ENCODE measurements around the gene RPS27A.
"Not testable (repeated sequence)": the region's sequence is repeated elsewhere in the genome, so short reads cannot be mapped to it uniquely, and the experiment has no call there.

RPS27A gene

DNA sequence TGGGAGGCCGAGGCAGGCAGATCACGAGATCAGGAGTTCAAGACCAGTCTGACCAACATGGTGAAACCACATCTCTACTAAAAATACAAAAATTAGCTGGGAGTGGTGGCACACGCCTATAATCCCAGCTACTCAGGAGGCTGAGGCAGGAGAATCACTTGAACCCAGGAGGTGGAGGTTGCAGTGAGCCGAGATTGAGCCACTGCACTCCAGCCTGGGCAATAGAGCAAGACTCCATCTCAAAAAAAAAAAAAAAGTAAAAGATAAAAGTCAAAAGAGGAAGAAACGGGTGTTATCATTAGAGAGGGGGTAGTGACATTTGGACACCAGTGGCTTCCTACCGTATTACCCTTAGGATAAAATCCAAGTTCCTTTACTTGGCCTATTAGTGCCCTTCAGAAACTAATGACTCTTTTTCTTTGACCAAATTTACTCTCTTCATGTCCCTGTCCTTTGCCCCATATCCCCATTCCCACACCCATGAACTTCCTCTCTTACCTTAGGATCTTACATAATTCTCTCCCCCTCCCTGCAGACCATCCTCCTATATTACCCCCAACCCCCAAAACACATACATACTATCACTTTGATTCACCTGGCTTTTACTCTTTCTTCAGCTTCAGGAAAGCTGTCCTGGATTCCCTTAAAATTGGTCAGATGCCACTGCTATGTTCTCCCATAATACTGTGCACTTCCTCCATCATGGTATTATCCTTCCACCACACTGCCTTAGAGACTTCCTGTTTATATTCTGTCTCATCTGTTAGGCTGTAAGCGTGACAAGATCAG lies 4.9 kb upstream of the RPS27A start:
- H3K27ac ChIP-seq (ENCODE audit: low read length); H3K4me3 ChIP-seq (ENCODE audit: low read depth in 1 of 2, low read length in 2 of 2); H3K9me3 ChIP-seq (ENCODE audit: control insufficient read depth in 1 of 2, low read length in 2 of 2); H3K4me1 ChIP-seq (ENCODE audit: control insufficient read depth in 1 of 2, insufficient read depth in 2 of 2, low read length in 2 of 2); H3K27me3 ChIP-seq (ENCODE audit: low read depth, low read length); H3K36me3 ChIP-seq (ENCODE audit: control insufficient read depth in 1 of 2, insufficient read depth in 2 of 2, low read length in 2 of 2): not testable (repeated sequence)

DNA sequence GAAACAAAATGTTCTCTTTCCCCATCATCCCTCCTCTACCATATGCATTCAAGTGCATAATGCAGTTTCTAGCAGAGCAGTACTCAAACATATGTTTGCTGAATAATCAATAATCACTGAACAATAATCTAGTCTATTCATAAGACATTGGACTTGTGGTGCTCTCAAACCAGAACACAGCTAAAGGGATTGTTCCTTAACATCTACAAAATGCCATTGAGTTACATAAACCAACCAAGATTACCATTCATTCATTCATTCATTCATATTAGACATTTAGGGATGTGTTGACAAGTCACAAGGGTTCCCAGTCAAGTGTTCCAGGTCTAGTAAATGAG lies 4.3 kb upstream of the RPS27A start:
- Histone ChIP-seq H3K36me3 (ENCODE audit: control insufficient read depth in 1 of 2, insufficient read depth in 2 of 2, low read length in 2 of 2) (no peaks in the 10 kb centered on the region), H3K4me3 (ENCODE audit: low read depth in 1 of 2, low read length in 2 of 2) (no peak overlapping the region), H3K9me3 (ENCODE audit: control insufficient read depth in 1 of 2, low read length in 2 of 2) (no peaks in the 10 kb centered on the region), H3K27ac (ENCODE audit: low read length) (no peak overlapping the region), H3K4me1 (ENCODE audit: control insufficient read depth in 1 of 2, insufficient read depth in 2 of 2, low read length in 2 of 2) (peaks cover 5 to 6% of the 10 kb centered on the region in 2 donors), H3K27me3 (ENCODE audit: low read depth, low read length) (no peaks in the 10 kb centered on the region)

DNA sequence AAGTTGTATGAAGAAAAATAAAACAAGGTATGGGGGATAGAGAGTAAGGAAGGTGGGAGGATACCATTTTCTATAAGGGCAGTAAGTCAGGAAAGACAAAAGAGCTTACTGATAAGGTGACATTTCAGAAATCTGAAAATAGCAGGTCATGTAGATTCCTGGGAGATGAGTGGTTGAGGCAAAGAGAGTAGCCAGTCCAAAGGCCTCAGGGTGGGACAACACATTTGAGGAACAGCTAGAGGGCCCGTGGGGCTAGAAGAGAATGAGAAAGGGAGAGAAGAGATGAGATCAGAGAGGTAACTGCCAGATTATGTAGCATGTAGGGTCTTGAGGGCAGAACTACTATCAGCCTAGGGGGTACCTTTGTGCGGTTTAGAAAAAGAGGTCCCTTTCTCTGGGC lies 3.3 kb upstream of the RPS27A start:
- Histone ChIP-seq H3K4me3 (ENCODE audit: low read depth in 1 of 2, low read length in 2 of 2) (no peak overlapping the region), H3K27ac (ENCODE audit: low read length) (no peak overlapping the region), H3K9me3 (ENCODE audit: control insufficient read depth in 1 of 2, low read length in 2 of 2) (no peaks in the 10 kb centered on the region), H3K4me1 (ENCODE audit: control insufficient read depth in 1 of 2, insufficient read depth in 2 of 2, low read length in 2 of 2) (peaks cover 11 to 15% of the 10 kb centered on the region in 2 donors), H3K27me3 (ENCODE audit: low read depth, low read length) (no peaks in the 10 kb centered on the region), H3K36me3 (ENCODE audit: control insufficient read depth in 1 of 2, insufficient read depth in 2 of 2, low read length in 2 of 2) (peaks cover 3 to 6% of the 10 kb centered on the region in 2 donors)

DNA sequence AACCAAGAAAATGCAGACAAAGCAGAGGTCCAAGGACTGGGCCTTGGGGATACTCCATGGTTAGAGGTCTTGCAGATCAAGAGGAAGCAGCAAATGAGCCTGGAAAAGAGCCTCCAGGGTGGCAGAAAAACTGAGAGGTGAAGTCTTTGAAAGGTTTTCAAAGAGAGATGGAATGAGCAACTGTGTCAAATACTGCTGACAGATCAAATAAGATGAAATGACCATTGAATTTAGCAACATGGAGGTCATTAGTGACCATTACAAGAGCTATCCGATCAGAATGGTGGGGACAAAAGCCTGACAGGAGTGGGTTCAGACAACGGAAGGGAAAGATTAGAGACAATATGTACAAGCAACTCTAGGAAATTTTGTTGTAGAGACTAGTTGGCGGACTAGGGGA lies 1.9 kb upstream of the RPS27A start:
- Histone ChIP-seq H3K4me3 (ENCODE audit: low read depth in 1 of 2, low read length in 2 of 2) (no peak overlapping the region), H3K27ac (ENCODE audit: low read length) (no peak overlapping the region), H3K4me1 (ENCODE audit: control insufficient read depth in 1 of 2, insufficient read depth in 2 of 2, low read length in 2 of 2) (peaks cover 11 to 22% of the 10 kb centered on the region in 2 donors), H3K27me3 (ENCODE audit: low read depth, low read length) (no peaks in the 10 kb centered on the region), H3K9me3 (ENCODE audit: control insufficient read depth in 1 of 2, low read length in 2 of 2) (no peaks in the 10 kb centered on the region), H3K36me3 (ENCODE audit: control insufficient read depth in 1 of 2, insufficient read depth in 2 of 2, low read length in 2 of 2) (peaks cover 16 to 19% of the 10 kb centered on the region in 2 donors)

DNA sequence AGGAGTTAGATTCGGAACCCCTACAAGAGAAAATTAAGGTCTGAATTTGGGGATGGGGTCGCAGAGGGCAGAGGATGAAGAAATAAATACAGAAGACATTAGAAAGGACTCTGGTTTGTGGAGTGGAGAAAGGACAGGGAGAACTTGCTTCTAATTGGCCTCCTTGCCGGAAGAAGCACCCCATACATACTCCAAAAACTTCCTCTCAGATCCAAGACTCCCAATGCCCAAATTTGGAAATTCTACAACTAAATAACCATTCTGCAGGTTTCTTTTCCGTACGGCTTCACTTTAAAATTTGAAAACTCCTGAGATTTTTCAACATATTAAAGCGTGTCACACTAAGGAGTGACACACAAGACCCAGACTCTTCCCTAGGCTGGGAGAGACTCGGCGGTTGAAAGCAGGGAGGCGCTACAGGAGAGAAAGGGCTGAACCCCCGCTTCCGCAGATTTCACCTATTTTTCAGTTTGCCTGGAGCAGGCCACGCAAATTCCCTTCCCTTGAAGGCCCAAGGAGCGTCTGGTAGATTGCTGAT lies 873 bp upstream of the RPS27A start:
- Histone ChIP-seq H3K27ac (ENCODE audit: low read length) (peak overlapping the region; percentile 99), H3K4me1 (ENCODE audit: control insufficient read depth in 1 of 2, insufficient read depth in 2 of 2, low read length in 2 of 2) (peaks cover 11 to 22% of the 10 kb centered on the region in 2 donors), H3K27me3 (ENCODE audit: low read depth, low read length) (no peaks in the 10 kb centered on the region), H3K9me3 (ENCODE audit: control insufficient read depth in 1 of 2, low read length in 2 of 2) (no peaks in the 10 kb centered on the region), H3K4me3 (ENCODE audit: low read depth in 1 of 2, low read length in 2 of 2) (peak overlapping the region; percentile 83 to 99), H3K36me3 (ENCODE audit: control insufficient read depth in 1 of 2, insufficient read depth in 2 of 2, low read length in 2 of 2) (peaks cover 27 to 29% of the 10 kb centered on the region in 2 donors)

DNA sequence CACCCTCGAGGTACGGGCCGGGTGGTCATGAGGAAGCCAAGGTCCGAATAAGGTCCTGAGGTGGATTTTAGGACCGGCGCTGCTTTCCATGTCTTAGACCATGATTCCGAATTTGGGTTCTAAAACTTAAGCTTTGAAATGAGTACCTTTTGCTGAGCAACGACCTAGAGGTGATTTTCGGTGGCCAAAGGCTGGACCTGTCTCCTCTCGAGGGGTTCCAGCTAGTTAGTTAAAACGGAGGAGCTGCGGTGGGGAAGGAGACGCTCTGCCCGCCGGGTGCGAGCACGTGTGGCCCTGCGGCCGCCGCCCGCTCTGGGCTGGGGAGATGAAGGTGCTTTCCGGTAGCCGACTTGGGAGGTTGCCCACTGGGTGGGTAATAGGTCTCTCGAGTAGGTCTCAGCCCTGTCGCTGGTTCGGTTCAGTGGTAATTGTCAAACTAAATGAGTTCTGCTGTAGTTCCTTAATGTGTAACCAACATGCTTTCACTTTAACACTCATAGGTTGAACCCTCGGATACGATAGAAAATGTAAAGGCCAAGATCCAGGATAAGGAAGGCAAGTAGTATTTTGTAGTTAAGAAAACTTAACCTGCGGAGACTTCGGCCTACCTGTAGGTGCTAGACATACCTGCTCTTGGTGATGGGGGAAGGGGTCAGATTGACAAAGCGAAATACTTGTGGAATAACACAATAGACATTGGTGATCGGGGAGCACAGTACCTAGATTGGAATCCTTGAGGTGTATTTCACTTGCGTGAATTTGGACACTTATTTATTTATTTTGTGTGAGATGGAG lies 572 bp downstream of the RPS27A start:
- Histone ChIP-seq H3K27ac (ENCODE audit: low read length) (peak overlapping the region; percentile 99), H3K9me3 (ENCODE audit: control insufficient read depth in 1 of 2, low read length in 2 of 2) (no peaks in the 10 kb centered on the region), H3K4me3 (ENCODE audit: low read depth in 1 of 2, low read length in 2 of 2) (peak overlapping the region; percentile 83 to 99), H3K4me1 (ENCODE audit: control insufficient read depth in 1 of 2, insufficient read depth in 2 of 2, low read length in 2 of 2) (peaks cover 11 to 22% of the 10 kb centered on the region in 2 donors), H3K36me3 (ENCODE audit: control insufficient read depth in 1 of 2, insufficient read depth in 2 of 2, low read length in 2 of 2) (peaks cover 34 to 36% of the 10 kb centered on the region in 2 donors), H3K27me3 (ENCODE audit: low read depth, low read length) (no peaks in the 10 kb centered on the region)

DNA sequence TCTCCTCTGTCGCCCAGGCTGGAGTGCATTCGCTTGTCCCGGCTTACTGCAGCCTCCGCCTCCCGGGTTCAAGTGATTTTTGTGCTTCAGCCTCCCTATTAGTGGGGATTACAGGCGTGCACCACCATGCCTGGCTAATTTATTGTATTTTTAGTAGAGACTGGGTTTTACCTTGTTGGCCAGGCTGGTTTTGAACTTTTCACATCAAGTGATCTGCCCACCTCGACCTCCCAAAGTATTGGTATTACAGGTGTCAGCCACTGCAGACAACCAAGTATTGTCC lies 1.1 kb downstream of the RPS27A start:
- Histone ChIP-seq H3K4me1 (ENCODE audit: control insufficient read depth in 1 of 2, insufficient read depth in 2 of 2, low read length in 2 of 2) (peaks cover 11 to 22% of the 10 kb centered on the region in 2 donors), H3K36me3 (ENCODE audit: control insufficient read depth in 1 of 2, insufficient read depth in 2 of 2, low read length in 2 of 2) (peaks cover 35 to 41% of the 10 kb centered on the region in 2 donors), H3K9me3 (ENCODE audit: control insufficient read depth in 1 of 2, low read length in 2 of 2) (no peaks in the 10 kb centered on the region), H3K27me3 (ENCODE audit: low read depth, low read length) (no peaks in the 10 kb centered on the region), H3K27ac (ENCODE audit: low read length) (peak overlapping the region; percentile 99), H3K4me3 (ENCODE audit: low read depth in 1 of 2, low read length in 2 of 2) (peak overlapping the region; percentile 83 to 99)

DNA sequence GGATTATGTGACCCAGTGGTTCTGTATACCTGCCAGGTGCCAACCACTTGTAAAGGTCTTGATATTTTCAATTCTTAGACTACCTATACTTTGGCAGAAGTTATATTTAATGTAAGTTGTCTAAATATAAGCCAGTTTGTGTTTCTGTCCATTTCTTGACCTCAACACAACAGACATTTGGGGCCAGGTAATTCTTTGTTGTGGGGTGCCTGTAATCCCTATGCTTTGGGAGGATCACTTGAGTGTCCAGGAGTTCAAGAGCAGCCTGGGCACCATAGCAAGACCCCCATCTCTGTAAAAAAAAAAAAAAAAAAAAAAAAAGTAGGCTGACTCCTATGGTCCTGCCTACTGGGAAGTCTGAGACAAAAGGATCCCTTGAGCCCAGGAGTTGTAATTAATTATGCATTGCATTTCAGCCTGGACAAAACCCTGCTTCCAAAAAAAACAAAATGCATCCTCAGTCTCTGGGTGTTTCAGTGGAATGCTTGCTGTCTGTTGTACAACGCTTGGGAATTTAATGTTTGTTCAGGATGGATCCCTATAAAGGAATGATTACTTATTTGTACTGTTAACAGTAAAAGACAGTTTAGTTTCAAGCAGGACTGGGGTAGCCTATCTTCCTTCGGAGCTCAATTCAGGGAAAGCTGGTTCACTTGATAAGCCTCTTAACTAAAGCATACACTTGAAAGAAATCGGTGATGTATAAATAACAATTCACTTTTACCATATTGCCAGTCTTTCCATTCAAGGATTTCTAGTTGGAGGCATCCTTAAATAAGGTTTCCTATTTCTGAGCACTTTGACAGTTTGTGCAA lies 3.4 kb downstream of the RPS27A start:
- no peaks in the 10 kb centered on the region for H3K9me3 ChIP-seq (ENCODE audit: control insufficient read depth in 1 of 2, low read length in 2 of 2)
- H3K27me3 ChIP-seq (ENCODE audit: low read depth, low read length), result no peaks in the 10 kb centered on the region
- peaks cover 11 to 22% of the 10 kb centered on the region in 2 donors for H3K4me1 ChIP-seq (ENCODE audit: control insufficient read depth in 1 of 2, insufficient read depth in 2 of 2, low read length in 2 of 2)
- no peak overlapping the region for H3K4me3 ChIP-seq (ENCODE audit: low read depth in 1 of 2, low read length in 2 of 2)
- no peak overlapping the region for H3K27ac ChIP-seq (ENCODE audit: low read length)
- H3K36me3 ChIP-seq (ENCODE audit: control insufficient read depth in 1 of 2, insufficient read depth in 2 of 2, low read length in 2 of 2), result peaks cover 40 to 51% of the 10 kb centered on the region in 2 donors

DNA sequence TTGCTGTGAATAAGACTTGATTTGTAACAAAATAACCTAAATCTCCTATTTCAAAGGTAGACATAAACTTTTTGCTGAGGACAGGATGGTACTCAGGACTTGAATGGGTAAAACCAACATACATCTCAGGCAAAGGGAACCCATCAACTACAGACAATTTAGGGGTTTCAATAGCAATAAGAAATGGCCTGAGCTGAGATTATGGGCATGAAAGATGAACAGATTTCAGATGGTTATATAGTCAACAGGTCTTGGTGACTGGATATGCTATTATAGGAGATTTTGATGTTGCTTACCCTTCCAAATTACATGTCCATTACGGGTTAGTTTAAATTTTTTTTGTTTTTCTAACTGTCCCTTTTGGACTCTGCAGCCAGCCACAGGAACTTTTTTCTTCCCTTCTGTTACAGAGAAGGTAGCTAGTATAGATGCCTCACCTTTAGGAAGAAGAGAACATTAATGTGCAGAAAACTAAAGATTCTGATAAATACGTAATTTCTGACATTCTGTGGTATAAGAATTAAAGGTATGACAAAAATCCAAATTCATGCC lies 4.6 kb downstream of the RPS27A start:
- no peak overlapping the region for H3K27ac ChIP-seq (ENCODE audit: low read length)
- no peaks in the 10 kb centered on the region for H3K27me3 ChIP-seq (ENCODE audit: low read depth, low read length)
- H3K4me1 ChIP-seq (ENCODE audit: control insufficient read depth in 1 of 2, insufficient read depth in 2 of 2, low read length in 2 of 2), result peaks cover 6 to 17% of the 10 kb centered on the region in 2 donors
- H3K36me3 ChIP-seq (ENCODE audit: control insufficient read depth in 1 of 2, insufficient read depth in 2 of 2, low read length in 2 of 2), result peaks cover 40 to 58% of the 10 kb centered on the region in 2 donors
- no peaks in the 10 kb centered on the region for H3K9me3 ChIP-seq (ENCODE audit: control insufficient read depth in 1 of 2, low read length in 2 of 2)
- H3K4me3 ChIP-seq (ENCODE audit: low read depth in 1 of 2, low read length in 2 of 2), result no peak overlapping the region

DNA sequence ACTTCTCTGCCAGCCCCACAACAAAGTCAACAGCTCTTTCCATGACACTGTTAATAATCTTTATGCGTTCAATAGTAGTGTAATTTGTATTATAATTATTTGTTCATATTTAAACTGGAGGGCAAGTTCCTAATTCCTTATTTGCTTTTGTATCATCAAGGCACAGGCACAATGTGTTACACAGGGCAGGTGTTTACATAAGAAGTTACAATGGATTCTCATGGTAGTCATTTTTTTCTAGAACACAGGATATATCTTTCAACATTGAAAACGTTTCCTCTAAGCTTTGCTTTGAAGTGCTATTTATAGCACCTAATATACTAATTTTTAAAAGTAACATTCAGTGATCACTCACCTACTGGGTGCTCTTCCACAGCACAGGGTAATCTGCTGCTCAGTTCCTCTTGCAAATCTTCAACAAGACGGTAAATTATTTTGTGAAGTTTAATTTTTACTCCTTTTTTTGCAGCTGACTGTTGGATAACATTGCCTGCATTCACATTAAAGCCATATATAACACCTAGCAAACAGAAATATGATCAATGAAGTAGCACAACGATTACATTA lies 7.3 kb downstream of the RPS27A start:
- Histone ChIP-seq H3K27ac (ENCODE audit: low read length) (no peak overlapping the region), H3K4me1 (ENCODE audit: control insufficient read depth in 1 of 2, insufficient read depth in 2 of 2, low read length in 2 of 2) (peaks cover 0 to 4% of the 10 kb centered on the region in 2 donors), H3K36me3 (ENCODE audit: control insufficient read depth in 1 of 2, insufficient read depth in 2 of 2, low read length in 2 of 2) (peaks cover 40 to 70% of the 10 kb centered on the region in 2 donors), H3K9me3 (ENCODE audit: control insufficient read depth in 1 of 2, low read length in 2 of 2) (no peaks in the 10 kb centered on the region), H3K27me3 (ENCODE audit: low read depth, low read length) (no peaks in the 10 kb centered on the region), H3K4me3 (ENCODE audit: low read depth in 1 of 2, low read length in 2 of 2) (no peak overlapping the region)

Measured in muscle layer of duodenum (tissue), 2 donors.